Brain microvascular endothelial cell (primary cell): ENCODE measurements around the gene CEACAM3.

Source experiments
- DNase-seq: peaks from one replicate; pipeline ENCODE4 v3.0.0-alpha.2; 2020
- H3K27ac ChIP-seq: fragments of 250-450 bp; sonication (Bioruptor Pico); 2 replicates; pipeline ENCODE4 v1.5.1; 2020; ENCODE audit warnings: mild to moderate bottlenecking, moderate library complexity
- H3K27me3 ChIP-seq: fragments of 250-450 bp; sonication (Bioruptor Pico); replicated peaks from 2 replicates; pipeline ENCODE4 v1.5.1; 2020; ENCODE audit warnings: mild to moderate bottlenecking
- H3K36me3 ChIP-seq: fragments of 250-450 bp; sonication (Bioruptor Pico); replicated peaks from 2 replicates; pipeline ENCODE4 v1.5.1; 2020; ENCODE audit warnings: mild to moderate bottlenecking
- H3K4me3 ChIP-seq: 2 replicates; pipeline ENCODE4 v1.5.1; 2011; ENCODE audit warnings: low read depth, mild to moderate bottlenecking, control low read depth, low read length, moderate library complexity
- in situ Hi-C: cut with HindIII; loops from 2 replicates; pipeline ENCODE4 v1.10.0; 2017; ENCODE audit warnings: low sequenced_read_pairs, low pct_ligation_motif_present
- TF ChIP-seq, protein P1 (sequence below): IDR thresholded peaks from 2 replicates; pipeline ENCODE4 v1.5.1; 2011; ENCODE audit warnings: low read depth, mild to moderate bottlenecking, moderate library complexity, low read length, control low read depth, inconsistent platforms; ENCODE audit errors: missing control alignments

CEACAM3 gene

GRCh38 chr19:41859213-41859617 is 62.8 kb downstream of the CEACAM3 start:
- no peak overlapping the region for H3K27ac ChIP-seq
- TF ChIP-seq, protein P1, sequence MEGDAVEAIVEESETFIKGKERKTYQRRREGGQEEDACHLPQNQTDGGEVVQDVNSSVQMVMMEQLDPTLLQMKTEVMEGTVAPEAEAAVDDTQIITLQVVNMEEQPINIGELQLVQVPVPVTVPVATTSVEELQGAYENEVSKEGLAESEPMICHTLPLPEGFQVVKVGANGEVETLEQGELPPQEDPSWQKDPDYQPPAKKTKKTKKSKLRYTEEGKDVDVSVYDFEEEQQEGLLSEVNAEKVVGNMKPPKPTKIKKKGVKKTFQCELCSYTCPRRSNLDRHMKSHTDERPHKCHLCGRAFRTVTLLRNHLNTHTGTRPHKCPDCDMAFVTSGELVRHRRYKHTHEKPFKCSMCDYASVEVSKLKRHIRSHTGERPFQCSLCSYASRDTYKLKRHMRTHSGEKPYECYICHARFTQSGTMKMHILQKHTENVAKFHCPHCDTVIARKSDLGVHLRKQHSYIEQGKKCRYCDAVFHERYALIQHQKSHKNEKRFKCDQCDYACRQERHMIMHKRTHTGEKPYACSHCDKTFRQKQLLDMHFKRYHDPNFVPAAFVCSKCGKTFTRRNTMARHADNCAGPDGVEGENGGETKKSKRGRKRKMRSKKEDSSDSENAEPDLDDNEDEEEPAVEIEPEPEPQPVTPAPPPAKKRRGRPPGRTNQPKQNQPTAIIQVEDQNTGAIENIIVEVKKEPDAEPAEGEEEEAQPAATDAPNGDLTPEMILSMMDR = no peak
- in situ Hi-C loops = no loop called here
- H3K36me3 ChIP-seq = peaks cover 35% of the 10 kb centered on the region
- H3K27me3 ChIP-seq = no peaks in the 10 kb centered on the region
- no peak for DNase-seq
- H3K4me3 ChIP-seq = peak overlapping the region; percentile 47

DNA sequence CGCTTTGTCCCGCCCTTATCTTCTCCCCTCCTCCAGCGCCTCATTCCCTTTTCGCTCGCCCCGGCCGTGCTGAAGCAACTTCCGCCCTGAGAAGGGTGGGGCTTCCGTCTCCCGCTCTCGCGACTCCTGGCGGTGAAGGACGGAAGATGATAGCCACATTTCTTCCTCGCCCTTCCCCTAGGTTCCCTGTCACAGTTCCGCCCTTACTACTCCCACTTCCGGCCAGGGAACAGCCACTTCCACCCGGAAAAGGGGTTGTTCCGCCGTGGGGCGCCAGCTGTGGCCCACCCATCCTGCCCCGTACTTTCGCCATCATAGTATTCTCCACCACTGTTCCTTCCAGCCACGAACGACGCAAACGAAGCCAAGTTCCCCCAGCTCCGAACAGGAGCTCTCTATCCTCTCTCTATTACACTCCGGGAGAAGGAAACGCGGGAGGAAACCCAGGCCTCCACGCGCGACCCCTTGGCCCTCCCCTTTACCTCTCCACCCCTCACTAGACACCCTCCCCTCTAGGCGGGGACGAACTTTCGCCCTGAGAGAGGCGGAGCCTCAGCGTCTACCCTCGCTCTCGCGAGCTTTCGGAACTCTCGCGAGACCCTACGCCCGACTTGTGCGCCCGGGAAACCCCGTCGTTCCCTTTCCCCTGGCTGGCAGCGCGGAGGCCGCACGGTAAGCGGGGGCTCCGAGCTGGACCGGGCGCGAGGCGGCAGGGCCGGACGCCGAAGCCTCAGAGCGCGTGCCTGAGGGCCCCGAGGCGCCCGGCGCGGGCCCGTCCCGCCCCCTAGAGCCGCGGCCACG is 63.4 kb downstream of the CEACAM3 start, which contains the start of gene RPS19:
Gene RPS19, plus strand, starts transcription at position 638 of the 801 bp plus-strand sequence. CDS start 520 bp downstream, outside the sequence.
- DNase-seq = peak; percentile 95
- Histone ChIP-seq H3K27me3 (no peaks in the 10 kb centered on the region), H3K36me3 (peaks cover 41% of the 10 kb centered on the region), H3K4me3 (peak within 1 kb of the TSS; percentile 99), H3K27ac (peak within 1 kb of the TSS; percentile 82)
- in situ Hi-C loops = no loop called here
- TF ChIP-seq, protein P1 = peak; percentile 71

DNA sequence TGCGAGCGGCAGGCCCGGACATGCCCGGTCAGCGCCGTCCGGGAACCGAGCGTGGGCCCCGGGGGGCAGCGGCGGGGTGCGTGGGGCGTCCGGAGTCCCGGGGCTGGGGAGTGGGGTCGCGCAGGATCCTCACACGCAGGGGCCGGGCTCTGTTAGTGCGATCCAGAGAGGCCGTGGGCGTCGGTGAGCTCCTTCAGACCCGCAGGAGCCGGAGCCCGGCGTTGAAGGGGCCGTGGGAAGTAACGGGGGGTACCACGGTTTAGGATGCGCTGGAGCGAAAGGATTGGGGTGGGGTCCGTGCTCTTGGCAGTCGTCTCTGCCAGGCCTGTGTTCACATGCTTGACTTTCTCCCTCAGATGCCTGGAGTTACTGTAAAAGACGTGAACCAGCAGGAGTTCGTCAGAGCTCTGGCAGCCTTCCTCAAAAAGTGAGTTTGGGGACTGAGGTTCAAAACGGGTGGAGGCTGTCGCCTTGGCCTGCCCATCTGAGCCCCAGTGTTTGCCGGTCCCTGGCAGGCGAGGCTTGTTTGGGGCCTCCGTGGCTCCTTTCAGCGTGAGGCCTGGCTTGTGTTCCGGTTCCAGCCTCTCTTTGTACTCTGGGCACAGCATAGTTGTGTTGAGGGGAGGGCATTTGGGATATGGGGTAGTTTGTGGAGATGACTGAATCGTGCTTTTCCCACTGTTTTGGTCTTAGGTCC is 64.2 kb downstream of the CEACAM3 start:
- Histone ChIP-seq H3K36me3 (peaks cover 49% of the 10 kb centered on the region), H3K27ac (peak overlapping the region; percentile 82), H3K27me3 (no peaks in the 10 kb centered on the region), H3K4me3 (peak overlapping the region; percentile 99)
- TF ChIP-seq, protein P1 = no peak
- in situ Hi-C loops = no loop called here
- DNase-seq = no peak
